IPS-18a (cell line): ENCODE measurements around the gene ITPR3.

Experiments
- H3K27ac ChIP-seq: one replicate; pipeline ENCODE4 v1.5.1; 2013; ENCODE audit warnings: low read length
- H3K27me3 ChIP-seq: one replicate; pipeline ENCODE4 v1.6.1; 2013; ENCODE audit warnings: mild to moderate bottlenecking, low read length; ENCODE audit not compliant: control insufficient read depth, insufficient read depth
- H3K36me3 ChIP-seq: one replicate; pipeline ENCODE4 v1.6.1; 2013; ENCODE audit warnings: low read depth, low read length; ENCODE audit not compliant: control insufficient read depth
- H3K4me1 ChIP-seq: one replicate; pipeline ENCODE4 v1.6.1; 2013; ENCODE audit warnings: low read depth, low read length; ENCODE audit not compliant: control insufficient read depth
- H3K4me3 ChIP-seq: one replicate; pipeline ENCODE4 v1.5.1; 2013; ENCODE audit warnings: low read length
- H3K9ac ChIP-seq: one replicate; pipeline ENCODE4 v1.6.1; 2013; ENCODE audit warnings: mild to moderate bottlenecking, low read length, moderate library complexity
- H3K9me3 ChIP-seq: one replicate; pipeline ENCODE4 v1.6.1; 2013; ENCODE audit warnings: low read depth, low read length; ENCODE audit not compliant: control insufficient read depth

Gene ITPR3

GRCh38 chr6:33742092-33742491 is 121.0 kb downstream of the ITPR3 start:
- no peak overlapping the region for H3K27ac ChIP-seq
- no peak overlapping the region for H3K9ac ChIP-seq
- H3K27me3 ChIP-seq: no peaks in the 10 kb centered on the region
- H3K36me3 ChIP-seq: no peaks in the 10 kb centered on the region
- H3K9me3 ChIP-seq: no peaks in the 10 kb centered on the region
- peaks cover 23% of the 10 kb centered on the region for H3K4me1 ChIP-seq
- no peak overlapping the region for H3K4me3 ChIP-seq

GRCh38 chr6:33742837-33743236 is 121.7 kb downstream of the ITPR3 start:
- Histone ChIP-seq H3K4me1 (peaks cover 26% of the 10 kb centered on the region), H3K4me3 (no peak overlapping the region), H3K36me3 (no peaks in the 10 kb centered on the region), H3K27ac (no peak overlapping the region), H3K9ac (no peak overlapping the region), H3K9me3 (no peaks in the 10 kb centered on the region), H3K27me3 (no peaks in the 10 kb centered on the region)

GRCh38 chr6:33744001-33744848 is 123.1 kb downstream of the ITPR3 start:
- no peak overlapping the region for H3K4me3 ChIP-seq
- H3K4me1 ChIP-seq: peaks cover 37% of the 10 kb centered on the region
- no peaks in the 10 kb centered on the region for H3K27me3 ChIP-seq
- H3K36me3 ChIP-seq: no peaks in the 10 kb centered on the region
- no peaks in the 10 kb centered on the region for H3K9me3 ChIP-seq
- no peak overlapping the region for H3K9ac ChIP-seq
- no peak overlapping the region for H3K27ac ChIP-seq

GRCh38 chr6:33744895-33745546 is 123.9 kb downstream of the ITPR3 start:
- H3K9ac ChIP-seq: no peak overlapping the region
- no peaks in the 10 kb centered on the region for H3K9me3 ChIP-seq
- H3K36me3 ChIP-seq: no peaks in the 10 kb centered on the region
- H3K27me3 ChIP-seq: no peaks in the 10 kb centered on the region
- H3K4me3 ChIP-seq: no peak overlapping the region
- peaks cover 37% of the 10 kb centered on the region for H3K4me1 ChIP-seq
- H3K27ac ChIP-seq: no peak overlapping the region

- Histone ChIP-seq H3K9ac (no peak overlapping the region), H3K4me1 (peaks cover 37% of the 10 kb centered on the region), H3K9me3 (no peaks in the 10 kb centered on the region)
These were observed 124.4 kb downstream of the ITPR3 start for GRCh38 chr6:33745548-33745947.

More at GRCh38 chr6:33745548-33745947, 124.4 kb downstream of the ITPR3 start:
- Histone ChIP-seq H3K27ac (no peak overlapping the region), H3K27me3 (no peaks in the 10 kb centered on the region), H3K36me3 (no peaks in the 10 kb centered on the region), H3K4me3 (no peak overlapping the region)
